HG02938 (cell line): ENCODE measurements around the gene TMEM132D.

Experiments used
- ATAC-seq: cut with Tn5 transposase; IDR thresholded peaks from one replicate; pipeline ENCODE4 v1.9.1; 2021; ENCODE audit warnings: mild to moderate bottlenecking, moderate library complexity; ENCODE audit not compliant: unreplicated experiment

Gene TMEM132D

GRCh38 chr12:129279771-129280170 is 624.1 kb downstream of the TMEM132D start:
- no peak for ATAC-seq

GRCh38 chr12:129276361-129277060 is 627.3 kb downstream of the TMEM132D start:
- no peak for ATAC-seq

DNA sequence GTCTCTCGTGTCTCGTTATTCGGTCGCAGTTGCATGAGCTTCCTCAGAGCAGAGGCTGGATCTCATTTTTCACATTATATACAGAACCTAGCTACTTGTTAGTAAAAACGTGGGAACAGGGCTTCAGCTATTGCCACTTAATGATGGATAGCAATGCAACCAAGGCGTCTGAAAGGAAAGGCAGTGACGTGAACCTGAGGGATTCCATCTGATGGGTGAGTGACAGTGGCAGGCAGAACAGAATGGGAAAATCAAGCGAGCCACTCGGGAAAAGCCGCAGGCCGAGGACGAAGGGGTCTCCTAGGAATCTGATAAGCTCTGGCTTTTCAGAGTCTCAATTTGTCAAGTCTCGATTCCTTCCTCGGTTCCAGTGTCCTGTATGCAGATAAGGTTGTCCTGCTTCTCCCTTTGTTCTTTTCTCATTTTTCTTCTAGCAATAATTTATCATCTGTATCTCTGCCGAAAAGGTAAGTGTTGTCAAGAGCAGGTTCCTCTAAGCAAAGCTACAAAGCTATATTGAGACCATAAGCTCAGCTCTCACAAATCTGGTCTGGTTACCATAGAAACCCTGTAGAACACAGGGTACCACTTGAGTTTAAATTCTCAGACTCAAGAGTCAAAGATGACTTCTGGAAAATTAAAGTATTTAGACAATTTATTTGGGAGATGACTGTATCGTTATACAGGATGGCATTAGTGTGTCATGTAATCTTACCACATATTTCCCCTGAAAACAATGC is 633.9 kb downstream of the TMEM132D start:
- no peak for ATAC-seq

- ATAC-seq = no peak
Measured at GRCh38 chr12:129258781-129259318, 645.0 kb downstream of the TMEM132D start.

DNA sequence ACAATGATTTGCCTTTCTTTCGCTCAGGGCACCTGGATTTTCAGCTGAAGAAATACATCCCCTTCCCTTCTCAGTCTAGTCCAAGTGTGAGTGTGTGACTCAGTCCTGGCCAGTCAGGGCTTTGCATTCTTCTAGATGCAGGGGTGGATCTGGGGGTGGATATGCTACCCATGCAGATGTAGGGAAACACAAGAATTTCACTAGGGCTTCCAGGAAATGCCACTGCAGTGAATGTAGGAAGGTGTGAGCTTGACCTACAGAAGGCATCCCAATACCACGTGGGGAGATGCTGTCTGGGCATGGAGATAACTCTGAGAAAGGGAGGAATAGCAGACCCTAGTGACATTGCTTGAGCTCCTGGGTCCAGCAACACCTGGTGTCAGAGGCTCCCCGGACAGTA is 646.3 kb downstream of the TMEM132D start:
- ATAC-seq = no peak

DNA sequence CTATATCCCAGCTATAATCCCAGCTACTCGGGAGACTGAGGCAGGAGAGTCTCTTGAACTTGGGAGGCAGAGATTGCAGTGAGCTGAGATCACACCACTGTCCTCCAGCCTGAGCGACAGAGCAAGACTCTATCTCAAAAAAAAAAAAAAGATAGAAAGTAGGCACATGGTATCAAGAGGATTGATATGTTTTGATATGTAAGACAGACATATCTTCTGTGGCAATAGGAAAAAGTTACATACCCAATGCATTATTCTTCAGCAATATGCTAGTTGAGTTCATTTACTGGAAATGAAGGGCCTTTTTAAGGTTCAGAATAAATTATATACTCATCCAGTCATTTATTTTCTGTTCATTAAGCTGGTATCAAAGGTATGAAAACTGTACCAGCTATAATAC is 657.2 kb downstream of the TMEM132D start:
- no peak for ATAC-seq

DNA sequence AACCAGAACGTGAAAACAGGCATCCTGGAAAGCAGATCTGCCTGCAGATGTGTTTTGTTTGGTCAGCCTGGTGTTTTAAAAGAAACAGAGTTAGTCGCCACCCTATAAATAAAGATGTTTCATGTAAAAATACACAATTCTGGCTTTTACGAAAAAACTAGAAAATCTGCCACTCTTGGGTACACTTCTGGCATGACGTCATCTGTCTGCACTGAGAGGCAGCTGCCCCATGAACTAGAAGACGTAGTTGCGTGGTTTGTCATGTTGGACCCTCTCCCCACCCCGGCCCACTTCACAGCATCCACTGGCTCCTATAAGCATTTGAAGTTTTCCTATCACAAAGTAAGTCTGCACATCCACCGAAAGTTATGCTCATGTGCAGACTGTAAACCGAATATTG is 658.1 kb downstream of the TMEM132D start:
- ATAC-seq = no peak

DNA sequence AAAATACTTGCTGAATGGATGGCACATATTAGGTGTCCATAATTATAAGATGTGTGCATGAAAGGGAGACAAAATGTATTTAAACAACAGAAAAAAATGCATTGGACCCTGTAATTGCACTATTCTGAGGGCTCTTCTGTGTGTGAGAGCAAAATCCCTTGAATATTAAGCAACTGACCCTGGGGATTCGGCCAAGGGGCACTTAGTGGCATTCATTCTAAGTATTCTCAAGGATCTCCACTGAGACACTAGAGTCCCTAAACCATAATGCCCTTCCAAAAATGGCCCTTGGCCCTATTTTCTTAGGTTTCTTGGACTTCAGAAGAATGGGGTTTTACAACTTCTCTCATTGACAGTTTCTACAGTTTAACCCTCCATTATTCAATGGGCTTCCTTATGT is 662.0 kb downstream of the TMEM132D start:
- ATAC-seq = no peak

DNA sequence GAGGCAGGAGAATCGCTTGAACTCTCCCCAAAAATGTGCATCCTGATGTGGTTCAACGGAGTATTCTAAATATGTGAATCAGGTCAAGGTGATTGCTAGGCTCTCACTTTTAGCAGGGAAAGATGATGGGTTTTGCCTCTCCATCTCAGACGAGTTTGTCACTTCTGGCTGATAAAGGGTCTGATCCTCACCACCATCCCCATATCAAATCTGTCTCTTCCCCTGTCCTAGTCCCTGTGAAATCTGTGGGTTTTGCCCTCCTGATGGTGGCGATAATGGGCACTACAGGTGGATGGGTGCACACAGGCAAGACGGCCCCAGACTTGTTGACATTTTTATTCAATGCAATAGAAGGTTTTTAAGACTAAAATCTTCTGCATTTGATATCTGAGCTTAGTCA is 665.9 kb downstream of the TMEM132D start:
- no peak for ATAC-seq

GRCh38 chr12:129234209-129234608 is 669.6 kb downstream of the TMEM132D start:
- ATAC-seq = no peak

GRCh38 chr12:129231491-129231890 is 672.3 kb downstream of the TMEM132D start:
- no peak for ATAC-seq

GRCh38 chr12:129230995-129231394 is 672.8 kb downstream of the TMEM132D start:
- ATAC-seq = no peak

- no peak for ATAC-seq
Measured at GRCh38 chr12:129226851-129227250, 677.0 kb downstream of the TMEM132D start.

GRCh38 chr12:129226005-129226404 is 677.8 kb downstream of the TMEM132D start:
- ATAC-seq = no peak

- no peak for ATAC-seq
Measured at GRCh38 chr12:129215556-129215955, 688.3 kb downstream of the TMEM132D start.

DNA sequence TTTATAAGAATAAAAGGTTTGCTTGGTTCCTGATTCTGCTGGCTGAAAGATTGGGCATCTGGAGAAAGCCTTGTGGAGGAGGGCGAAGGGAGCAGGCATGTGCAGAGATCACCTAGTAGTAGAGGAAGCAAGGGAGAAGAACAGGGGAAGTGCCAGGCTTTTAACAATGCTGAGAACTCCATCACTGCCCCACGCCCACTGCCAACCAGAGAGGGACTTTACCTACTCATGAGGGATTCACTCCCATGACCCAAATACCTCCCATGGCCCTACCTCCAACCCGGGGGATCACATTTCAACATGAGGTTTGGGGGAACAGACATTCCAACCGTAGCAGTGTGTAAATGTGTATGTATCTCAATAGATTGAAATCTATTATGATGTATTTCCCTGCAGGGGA is 690.3 kb downstream of the TMEM132D start:
- no peak for ATAC-seq

DNA sequence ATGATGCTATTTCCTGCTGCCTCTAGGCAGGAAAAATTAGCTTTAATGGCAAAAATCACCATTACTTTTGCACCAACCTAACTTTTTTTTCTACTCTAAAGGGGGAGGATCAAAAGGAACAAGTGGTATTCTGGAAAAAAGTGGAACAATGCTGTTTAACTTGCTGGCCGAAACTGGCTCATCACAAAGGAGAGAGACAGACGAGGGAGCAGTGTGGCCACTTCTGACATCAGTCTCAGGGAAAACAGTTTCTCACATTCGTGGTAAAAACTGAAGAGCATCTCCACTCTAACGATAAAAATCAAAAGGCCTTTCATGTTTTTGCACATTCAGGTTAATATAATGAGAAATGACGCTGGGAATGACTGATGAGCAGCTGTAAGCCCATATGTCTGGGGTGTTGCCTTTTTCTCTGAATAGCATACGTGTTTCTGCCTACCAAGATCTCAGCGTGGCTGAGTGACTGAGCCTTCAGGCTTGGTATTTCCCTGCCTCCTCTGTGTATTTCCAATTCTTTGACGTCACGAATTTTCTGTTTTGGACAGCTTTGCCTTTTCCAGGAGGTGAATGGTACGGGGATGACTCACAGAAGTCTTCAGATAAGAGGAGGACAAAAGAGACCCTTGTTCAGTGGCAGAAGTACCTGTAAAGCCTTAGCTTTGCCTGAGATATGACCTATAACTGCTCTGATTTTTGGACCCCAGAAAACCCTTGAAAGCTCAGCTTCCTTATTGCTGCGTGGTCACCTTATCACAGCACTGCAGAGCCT is 691.8 kb downstream of the TMEM132D start:
- no peak for ATAC-seq

DNA sequence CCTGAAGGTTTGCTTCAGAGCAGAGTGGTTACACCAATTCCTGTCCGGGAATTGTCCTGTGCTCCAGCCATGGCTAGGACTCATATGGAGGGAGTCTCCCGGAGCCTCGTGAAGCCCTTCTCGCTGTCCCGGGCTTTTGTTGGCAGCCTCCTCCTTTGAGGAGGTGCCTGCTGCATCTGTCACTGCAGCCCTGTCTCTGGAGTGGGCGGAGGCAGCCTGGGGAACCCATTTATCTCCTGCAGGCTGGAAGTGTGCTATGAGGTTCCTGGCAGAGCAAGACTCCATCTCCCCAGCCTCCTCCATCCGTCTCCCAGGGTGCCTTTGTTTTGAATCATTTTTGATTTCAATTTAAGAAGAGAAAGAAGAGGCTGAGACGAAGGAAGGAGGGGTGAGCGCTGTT is 695.3 kb downstream of the TMEM132D start:
- no peak for ATAC-seq

DNA sequence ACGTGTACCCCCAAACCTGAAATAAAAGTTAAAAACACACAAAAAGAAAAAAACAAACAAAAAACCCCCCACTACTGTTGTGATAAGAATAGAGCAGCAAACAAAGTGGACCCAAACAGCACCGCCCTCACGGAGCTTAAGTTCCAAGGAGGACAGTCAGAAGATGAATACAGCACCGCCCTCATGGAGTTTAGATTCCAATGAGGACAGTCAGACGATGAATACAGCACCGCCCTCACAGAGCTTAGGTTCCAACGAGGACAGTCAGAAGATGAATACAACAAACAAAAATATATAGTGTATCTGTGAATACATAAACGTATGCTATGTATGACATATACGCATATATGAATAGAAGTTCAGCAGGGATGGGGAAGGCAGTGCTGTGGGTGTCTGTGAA is 696.7 kb downstream of the TMEM132D start:
- ATAC-seq = no peak

GRCh38 chr12:129203456-129203855 is 700.4 kb downstream of the TMEM132D start:
- ATAC-seq = no peak

- no peak for ATAC-seq
Measured at GRCh38 chr12:129202109-129202814, 701.6 kb downstream of the TMEM132D start.
